ENCODE measurements around the gene PVR. TPM values are rescaled to one million over a fixed set of nuclear protein-coding genes. Genes with fewer than 3 reads are reported as not detected.

The PVR gene
- total and polyA plus RNA-seq, 2 of the 4 experiments (the other 2 are of a cell fraction): 106 to 122 TPM

- BruUV-seq (replicated peaks): no TSS peak
- H3K14ac ChIP-seq (replicated peaks; ENCODE audit: low read depth, low read length): peak overlapping the region; percentile 93
- peak overlapping the region; percentile 91 for H3K27ac ChIP-seq (ENCODE audit: insufficient read depth, low read length)
- peak overlapping the region; percentile 89 for H2BK5ac ChIP-seq (ENCODE audit: low read depth, low read length, poor library complexity, severe bottlenecking)
- peak overlapping the region; percentile 97 for H2BK120ac ChIP-seq (ENCODE audit: low read depth, low read length)
- H3K9me3 ChIP-seq (ENCODE audit: control insufficient read depth, insufficient read depth, low read length): peaks cover 1% of the 10 kb centered on the region; the same call in 1 of the 2 replicates
- 94% methylated on average over 3 of the region's 8 CpGs; no CpG with 5 or more reads in 1 of the 2 experiments for WGBS, 2 experiments (ENCODE audit: extremely low coverage in 2 of 2, insufficient read length in 1 of 2)
- H4K20me1 ChIP-seq (ENCODE audit: insufficient read depth, low read length): no peaks in the 10 kb centered on the region
- DNase-seq (peak; percentile 99), ATAC-seq (ENCODE audit: low read depth) (peak; percentile 83)
- no peak overlapping the region for H3K9ac ChIP-seq (ENCODE audit: low read depth, low read length)
- intact Hi-C loops (cut with micrococcal nuclease): loop anchor here (1.0 to 5.0 kb wide), 2 partner anchors 23 to 39 kb away; partner anchors contain the start of gene PVR
- peak overlapping the region; percentile 38 for H2AK9ac ChIP-seq (replicated peaks; ENCODE audit: low read depth, low read length, poor library complexity)
- dilution Hi-C loops (cut with HindIII; ENCODE audit: low sequenced_read_pairs, unreplicated experiment): no loop called here
- H2AK5ac ChIP-seq (ENCODE audit: low read depth, low read length): peak overlapping the region; percentile 95
- H4K8ac ChIP-seq (ENCODE audit: low read depth in 2 of 2, low read length in 2 of 2): peak overlapping the region; percentile 12 to 88
- no peak overlapping the region for H3K4me3 ChIP-seq (ENCODE audit: insufficient read depth, low read depth, low read length)
- peak overlapping the region; percentile 90 for H4K91ac ChIP-seq (ENCODE audit: insufficient read depth, low read depth, low read length)
- peak overlapping the region; percentile 98 for H2BK20ac ChIP-seq (ENCODE audit: low read depth, low read length)
- peak overlapping the region; percentile 88 for H3K18ac ChIP-seq (ENCODE audit: low read depth, low read length)
- peak overlapping the region; percentile 62 for H3K56ac ChIP-seq (ENCODE audit: extremely low read depth, insufficient read depth, low read length)
- peak; percentile 98 for TF ChIP-seq CEBPB (IDR thresholded peaks at IDR 0.05; ENCODE audit: low read depth, low read length)
- TF ChIP-seq CTCF (conservative IDR thresholded peaks at IDR 0.05; ENCODE audit: low read depth, low read length): no peak
- TF ChIP-seq MAFK (IDR thresholded peaks at IDR 0.05; ENCODE audit: low read depth, low read length): 0 out of 2 replicates have a peak, but pooled peaks have one; percentile 35
- TF ChIP-seq BHLHE40 (IDR thresholded peaks at IDR 0.05; ENCODE audit: low read depth, low read length): 0 out of 2 replicates have a peak, but pooled peaks have one; percentile 34
- TF ChIP-seq SMC3 (IDR thresholded peaks at IDR 0.05; ENCODE audit: low read depth, low read length): no peak
- peak; percentile 17; the same call in 1 of the 2 replicates for TF ChIP-seq FOS (IDR thresholded peaks at IDR 0.05; ENCODE audit: low read depth, low read length)
- in situ Hi-C loops (cut with MboI; ENCODE audit: low sequenced_read_pairs): no loop called here
- peak overlapping the region; percentile 42 for H3K4me2 ChIP-seq (ENCODE audit: low read depth, low read length)
- ChIA-PET POLR2A (ENCODE audit: unreplicated experiment) (interaction anchor here (1.4 kb wide), 1 partner anchor 23 kb away, joined by 3 read pairs; no protein-coding TSS in a partner anchor), CTCF (no interaction called here)
- H3K36me3 ChIP-seq (ENCODE audit: control insufficient read depth, insufficient read depth, low read length): no peaks in the 10 kb centered on the region
- no peak overlapping the region for H2AFZ ChIP-seq (replicated peaks; ENCODE audit: low read length, poor library complexity)
- peak overlapping the region; percentile 71; the same call in 2 of the 3 replicates for H2BK15ac ChIP-seq (ENCODE audit: low read depth, low read length)
- H3K27me3 ChIP-seq (ENCODE audit: control insufficient read depth, insufficient read depth, low read length): no peaks in the 10 kb centered on the region
- H3K79me1 ChIP-seq (ENCODE audit: low read depth in 1 of 2, low read length in 2 of 2): peaks cover 0 to 3% of the 10 kb centered on the region in 2 experiments; a peak in 1 of 4 replicates
- peak overlapping the region; percentile 65 for H4K5ac ChIP-seq (ENCODE audit: low read depth, low read length)
- H3K4me1 ChIP-seq (ENCODE audit: control insufficient read depth, insufficient read depth, low read length): peaks cover 23% of the 10 kb centered on the region
- H3K23ac ChIP-seq (ENCODE audit: low read depth, low read length): peak overlapping the region; percentile 77
- peak overlapping the region; percentile 97 for H3K4ac ChIP-seq (ENCODE audit: low read depth, low read length)
- H3K9me1 ChIP-seq (ENCODE audit: insufficient read depth, low read length): peaks cover 18% of the 10 kb centered on the region
These were observed 40.3 kb upstream of the PVR start for GRCh38 chr19:44603201-44603945.
